CD4-positive, alpha-beta T cell treated with Interleukin-21 for 1 hour (primary cell): ENCODE results near the gene DUOXA2.
"Not testable (repeated sequence)": the region's sequence is repeated elsewhere in the genome, so short reads cannot be mapped to it uniquely, and the experiment has no call there.

Experiments
- DNase-seq: peaks from one replicate; pipeline ENCODE4 v3.0.0-alpha.2; 2020

Gene DUOXA2

GRCh38 chr15:45118131-45118588 is 4.0 kb downstream of the DUOXA2 start:
- DNase-seq: peak; percentile 85

- DNase-seq: no peak
These were observed 4.9 kb downstream of the DUOXA2 start for GRCh38 chr15:45118996-45119395.

DNA sequence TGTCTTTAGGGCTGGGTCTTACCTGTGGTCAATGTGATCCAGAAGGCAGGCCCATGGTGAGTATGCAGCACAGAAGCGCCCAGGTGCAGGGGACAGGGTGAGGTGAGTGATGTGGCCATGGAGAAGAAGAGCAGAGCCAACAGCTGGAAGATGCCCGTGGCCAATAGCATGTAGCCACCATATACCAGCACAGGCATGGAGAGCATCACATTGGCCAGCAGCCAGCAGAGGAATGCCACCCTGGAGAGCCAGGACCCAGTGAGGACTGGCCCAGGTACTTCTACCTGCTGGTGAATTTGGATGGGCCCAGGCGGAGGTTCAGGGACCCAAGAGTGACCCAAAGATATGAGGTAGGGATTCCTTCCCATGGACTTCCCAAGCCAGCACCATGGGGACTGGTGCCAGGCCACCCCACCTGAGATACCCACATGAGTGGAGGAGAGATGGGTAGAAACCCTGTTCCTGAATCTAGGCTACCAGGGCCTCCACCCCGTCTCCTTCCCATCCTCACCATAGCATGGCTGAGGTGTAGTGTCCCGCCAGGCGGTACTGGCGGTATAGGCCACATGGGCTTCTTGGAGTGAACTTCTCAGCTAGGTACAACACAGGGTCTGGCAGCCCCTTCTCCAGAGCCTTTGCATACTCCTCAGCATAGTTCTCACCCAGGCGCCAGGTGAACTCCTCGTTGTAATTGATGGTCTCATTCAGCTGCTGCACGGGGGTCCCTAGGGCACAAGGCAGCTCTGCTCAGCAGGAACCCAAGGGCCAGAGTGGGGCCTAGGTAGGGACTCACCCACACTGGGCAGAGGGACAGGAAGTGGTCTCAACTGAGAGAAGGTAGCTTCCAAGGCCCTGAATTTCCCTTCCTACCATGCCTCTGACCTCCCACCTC is 6.2 kb downstream of the DUOXA2 start:
- no peak for DNase-seq

- no peak for DNase-seq
These were observed 6.9 kb downstream of the DUOXA2 start for GRCh38 chr15:45121020-45121419.

- no peak for DNase-seq
These were observed 7.7 kb downstream of the DUOXA2 start for GRCh38 chr15:45121706-45122417.

DNA sequence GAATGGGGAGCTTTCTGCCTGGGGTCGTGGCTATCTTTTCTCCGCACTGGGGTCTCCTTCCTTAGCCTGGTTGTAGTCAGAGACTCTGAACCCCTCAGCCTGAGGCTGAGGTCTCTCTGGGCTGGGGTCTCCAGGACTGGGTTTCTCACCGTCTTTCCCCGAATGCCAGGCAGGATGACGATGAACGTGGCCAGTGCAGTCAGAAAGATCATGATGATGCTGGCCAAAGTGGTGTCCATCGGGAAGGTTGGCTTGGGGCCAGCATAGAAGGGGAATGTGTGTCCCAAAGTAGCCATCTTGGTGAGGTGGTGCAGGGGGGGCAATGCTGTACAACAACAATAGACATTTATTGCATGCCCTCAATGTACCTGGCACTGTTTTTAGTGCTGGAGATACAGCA is 8.6 kb downstream of the DUOXA2 start:
- no peak for DNase-seq

DNA sequence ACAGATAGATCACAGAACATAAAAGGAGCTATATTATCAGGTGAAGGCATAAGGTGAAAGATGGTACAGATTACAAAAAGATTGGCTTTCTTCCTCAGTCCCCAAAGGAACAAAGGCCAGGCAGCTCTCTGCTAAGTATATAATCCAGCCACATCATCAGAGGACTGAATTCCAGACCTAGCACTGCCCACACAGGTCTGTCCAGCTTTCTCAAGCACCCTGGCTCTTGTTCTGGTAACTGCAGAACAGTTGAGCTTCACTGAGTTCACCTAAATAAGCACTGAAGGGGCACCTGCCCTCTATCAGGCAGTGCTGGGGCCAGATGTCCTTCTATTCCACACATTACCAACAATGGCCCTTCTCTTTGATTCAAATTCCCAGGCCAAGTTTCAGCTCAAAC is 9.3 kb downstream of the DUOXA2 start:
- no peak for DNase-seq

- DNase-seq: peak; percentile 64
These were observed 12.5 kb downstream of the DUOXA2 start for GRCh38 chr15:45126535-45127158.

GRCh38 chr15:45128971-45129639 is 15.0 kb downstream of the DUOXA2 start:
- no peak for DNase-seq

DNA sequence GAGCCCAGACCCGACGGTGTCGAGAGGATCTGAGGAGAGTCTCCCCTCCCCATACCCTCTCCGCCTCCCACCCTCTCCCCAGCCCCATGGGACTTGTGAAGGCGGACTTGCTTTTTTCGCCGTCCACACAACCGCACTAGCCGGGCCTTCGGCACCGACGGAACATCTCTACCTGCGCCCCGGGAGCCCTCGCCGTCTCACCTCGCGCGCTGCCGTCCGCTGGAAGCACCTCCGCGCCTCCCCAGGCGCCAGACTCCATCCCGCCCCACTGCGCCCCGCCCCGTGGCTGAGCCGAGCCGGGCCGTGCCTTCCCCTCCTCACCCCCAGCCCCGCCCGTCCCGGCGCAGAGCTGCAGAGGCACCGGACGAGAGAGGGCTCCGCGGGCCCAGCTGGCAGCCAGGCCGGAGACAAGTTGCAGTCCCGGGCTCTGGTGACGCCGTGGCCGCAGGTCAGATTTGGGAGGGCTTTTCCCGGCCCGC is 15.6 kb downstream of the DUOXA2 start, which contains the start of the genes DUOX1 and DUOXA1:
Gene DUOX1 (plus strand): TSS at position 344 of the 479 bp plus-strand sequence. CDS start 1,973 bp downstream, outside the sequence.
Gene DUOXA1 (minus strand): TSS at position 229 of the 479 bp plus-strand sequence. CDS start 6,865 bp downstream, outside the sequence.
- no peak for DNase-seq

GRCh38 chr15:45130291-45131000 is 16.3 kb downstream of the DUOXA2 start:
- DNase-seq: no peak

- DNase-seq: no peak
These were observed 17.4 kb downstream of the DUOXA2 start for GRCh38 chr15:45131510-45131909.

- DNase-seq: no peak
These were observed 18.9 kb downstream of the DUOXA2 start for GRCh38 chr15:45132844-45133560.

GRCh38 chr15:45133561-45133920 is 19.4 kb downstream of the DUOXA2 start:
- DNase-seq: no peak

- DNase-seq: no peak
These were observed 19.9 kb downstream of the DUOXA2 start for GRCh38 chr15:45134046-45134445.

DNA sequence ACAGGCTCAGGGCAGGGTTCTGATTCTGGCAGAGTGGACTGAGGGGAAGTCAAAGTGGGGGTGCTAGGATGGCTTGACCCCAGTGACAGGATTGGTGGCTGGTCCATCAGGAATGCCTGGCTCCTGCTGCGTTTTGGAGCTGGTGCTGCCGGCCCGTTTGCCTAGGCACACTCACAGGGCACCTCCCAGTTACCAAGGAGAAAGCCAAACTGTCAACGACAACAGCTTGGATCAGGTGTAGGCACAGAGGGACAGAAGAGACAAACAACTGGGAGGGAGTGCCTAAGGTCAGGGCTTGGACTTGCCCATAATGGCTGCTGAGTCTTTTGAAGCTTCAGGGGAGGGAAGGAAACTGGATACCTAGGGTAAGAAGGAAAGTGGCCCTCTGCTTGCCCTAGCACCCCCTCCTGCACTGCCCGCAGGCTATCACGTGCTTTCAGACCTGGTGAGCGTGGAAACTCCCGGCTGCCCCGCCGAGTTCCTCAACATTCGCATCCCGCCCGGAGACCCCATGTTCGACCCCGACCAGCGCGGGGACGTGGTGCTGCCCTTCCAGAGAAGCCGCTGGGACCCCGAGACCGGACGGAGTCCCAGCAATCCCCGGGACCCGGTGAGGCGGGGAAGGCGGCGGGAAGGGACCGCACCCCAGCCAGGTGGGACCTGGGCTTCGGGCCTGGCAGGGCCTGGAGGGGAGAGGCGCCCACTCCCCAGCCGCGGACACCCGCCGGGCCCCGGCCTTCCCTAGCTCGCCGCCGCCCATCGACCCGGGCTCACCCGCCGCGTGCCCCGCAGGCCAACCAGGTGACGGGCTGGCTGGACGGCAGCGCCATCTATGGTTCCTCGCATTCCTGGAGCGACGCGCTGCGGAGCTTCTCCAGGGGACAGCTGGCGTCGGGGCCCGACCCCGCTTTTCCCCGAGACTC is 20.8 kb downstream of the DUOXA2 start:
- peak; percentile 18 for DNase-seq

DNA sequence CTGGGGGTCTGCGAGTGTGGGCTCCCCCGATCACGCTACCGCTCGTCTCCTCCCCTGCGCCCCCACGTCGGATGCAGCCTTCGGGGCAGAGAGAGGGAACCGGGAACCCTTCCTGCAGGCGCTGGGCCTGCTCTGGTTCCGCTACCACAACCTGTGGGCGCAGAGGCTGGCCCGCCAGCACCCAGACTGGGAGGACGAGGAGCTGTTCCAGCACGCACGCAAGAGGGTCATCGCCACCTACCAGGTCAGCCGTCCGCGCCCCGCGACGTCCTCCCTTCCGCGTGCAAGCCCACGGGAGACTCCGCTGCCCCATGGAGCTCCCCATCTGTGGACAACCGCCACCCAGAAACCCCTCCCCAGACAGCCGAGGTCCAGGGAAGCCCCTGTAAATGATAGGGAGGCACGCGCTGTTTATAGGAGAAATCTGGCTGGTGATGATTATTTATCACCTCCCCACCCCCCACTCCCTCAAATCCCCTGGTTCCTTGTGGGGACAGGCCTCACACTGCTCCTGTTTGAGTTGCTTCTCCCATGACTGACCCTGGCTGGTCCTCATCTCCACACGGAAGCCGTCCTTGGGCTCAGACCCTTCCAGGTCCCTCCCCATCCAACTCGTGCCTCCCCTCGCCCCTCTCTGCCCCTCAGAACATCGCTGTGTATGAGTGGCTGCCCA is 21.7 kb downstream of the DUOXA2 start:
- DNase-seq: not testable (repeated sequence)

DNA sequence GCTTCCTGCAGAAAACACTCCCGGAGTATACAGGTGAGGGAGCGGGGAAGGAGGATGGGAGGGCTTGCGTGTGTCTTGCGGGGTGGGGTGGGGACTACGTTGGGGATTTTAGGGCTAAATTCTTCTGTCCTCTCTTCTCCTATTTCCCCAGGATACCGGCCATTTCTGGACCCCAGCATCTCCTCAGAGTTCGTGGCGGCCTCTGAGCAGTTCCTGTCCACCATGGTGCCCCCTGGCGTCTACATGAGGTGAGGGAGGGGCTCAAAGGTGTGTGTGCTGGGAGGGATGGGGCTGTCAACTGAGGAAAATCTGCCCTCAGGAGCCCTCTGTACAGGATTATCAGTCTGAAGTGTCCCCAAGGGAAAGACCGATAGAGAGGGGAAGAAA is 22.2 kb downstream of the DUOXA2 start:
- peak; percentile 19 for DNase-seq

GRCh38 chr15:45137703-45138102 is 23.6 kb downstream of the DUOXA2 start:
- DNase-seq: no peak
